H54 (cell line): ENCODE data around the gene TTC21B.
A peak's percentile ranks its signal among the peaks of the same experiment; 100 is the strongest.

Source experiments
- DNase-seq: peaks from one replicate; pipeline ENCODE4 v3.0.0; 2011; ENCODE audit warnings: low spot score, mixed read lengths; ENCODE audit not compliant: insufficient read length
- FAIRE-seq: peaks from 3 replicates; lab custom pipeline; 2011; peaks lifted over from hg19 to GRCh38; lab: Jason Lieb, UNC
- POLR2A ChIP-seq: IDR thresholded peaks from 2 replicates; pipeline ENCODE4 v1.6.1; 2011; ENCODE audit warnings: low read depth, mild to moderate bottlenecking, low read length

TTC21B gene

DNA sequence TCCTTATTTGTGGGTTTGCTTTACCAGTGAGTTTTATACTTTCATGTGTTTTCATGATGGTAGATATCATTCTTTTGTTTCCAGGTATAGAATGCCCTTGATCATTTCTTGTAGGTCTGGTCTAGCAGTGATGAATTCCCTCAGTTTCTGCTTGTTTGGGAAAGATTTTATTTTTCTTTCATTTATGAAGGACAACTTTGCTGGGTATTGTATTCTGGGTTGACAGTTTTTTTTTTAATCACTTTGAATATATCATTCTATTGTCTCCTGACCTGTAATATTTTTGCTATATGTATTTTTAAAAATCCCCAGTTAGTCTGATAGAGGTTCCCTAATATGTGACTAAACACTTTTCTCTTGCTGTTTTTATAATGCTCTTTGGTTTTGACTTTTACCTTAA is 101.2 kb downstream of the TTC21B start:
- no peak for DNase-seq
- TF ChIP-seq POLR2A: no peak
- FAIRE-seq: no peak

DNA sequence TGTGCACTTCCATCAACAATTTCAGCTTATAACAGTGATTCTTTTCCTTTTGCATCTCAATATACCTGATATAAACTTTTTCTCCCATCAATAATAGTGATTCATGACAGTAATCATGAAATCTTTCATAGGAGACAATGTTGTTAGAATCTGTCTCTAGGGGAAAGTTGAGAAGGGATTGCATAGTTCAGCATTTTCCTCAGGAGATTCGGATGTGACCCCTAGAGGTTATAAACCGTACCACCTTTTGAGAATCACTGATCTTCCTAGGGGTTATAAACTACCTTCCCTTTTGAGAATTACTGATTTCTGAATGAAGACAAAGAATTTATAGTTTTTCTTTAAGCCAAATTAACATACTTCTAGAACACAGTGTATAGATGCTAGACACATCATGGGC is 106.6 kb downstream of the TTC21B start:
- no peak for TF ChIP-seq POLR2A
- no peak for DNase-seq
- peak; percentile 23 for FAIRE-seq

DNA sequence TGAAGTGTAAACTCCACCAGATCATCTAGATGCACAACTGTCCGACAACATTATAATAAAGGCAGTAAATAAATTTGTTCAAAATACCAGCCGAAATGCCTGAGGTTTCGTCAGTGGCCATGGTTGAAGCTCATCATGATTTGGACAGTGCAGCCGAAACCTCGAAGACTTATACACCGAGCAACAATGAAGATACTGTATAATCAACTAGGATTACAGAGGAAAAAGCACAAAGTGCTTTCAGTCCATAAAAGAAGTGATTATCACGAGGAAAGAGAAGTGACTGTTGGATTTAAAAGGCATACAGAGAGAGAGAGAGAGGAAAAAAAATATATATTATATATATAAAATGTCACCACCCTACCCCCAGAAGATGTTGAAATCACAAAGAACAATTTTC is 107.5 kb downstream of the TTC21B start:
- FAIRE-seq (no peak), DNase-seq (no peak)
- no peak for TF ChIP-seq POLR2A

DNA sequence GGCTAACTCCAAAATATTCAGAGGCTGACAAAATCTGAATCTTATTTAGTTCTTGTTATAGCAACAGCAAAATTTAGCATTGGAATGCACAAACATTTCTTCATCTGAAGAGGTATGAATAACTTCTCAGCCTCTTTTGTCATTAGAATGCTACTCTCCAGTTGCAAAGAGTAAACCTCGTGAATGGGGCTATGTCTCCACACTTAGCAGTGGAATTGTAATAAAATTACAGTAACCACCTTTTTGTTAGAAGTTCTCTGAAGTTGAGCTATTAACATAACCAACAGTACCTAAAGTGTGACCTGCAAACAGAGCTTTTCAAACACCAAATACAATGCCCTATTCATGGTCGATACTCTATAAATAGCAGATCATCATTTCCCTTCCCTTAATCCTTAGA is 109.4 kb downstream of the TTC21B start:
- FAIRE-seq (no peak), DNase-seq (no peak)
- no peak for TF ChIP-seq POLR2A

DNA sequence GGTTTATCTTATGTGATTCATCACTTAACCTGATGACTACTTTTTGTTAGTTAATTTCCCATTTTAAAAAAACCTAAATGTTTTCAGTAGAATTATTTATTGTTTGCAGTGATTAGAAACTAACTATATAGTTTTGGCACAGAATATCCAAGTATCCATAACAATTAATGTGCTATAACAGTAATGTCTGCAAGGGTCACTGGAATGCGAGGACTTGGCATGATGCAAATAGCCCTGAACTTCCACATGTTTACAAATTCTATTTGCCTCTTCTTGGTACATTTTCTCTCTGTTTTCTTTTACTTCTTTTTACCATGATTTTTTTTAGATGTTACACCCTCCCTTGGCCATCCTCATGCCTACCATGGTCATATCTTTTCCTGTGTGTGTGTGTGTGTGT is 110.2 kb downstream of the TTC21B start:
- FAIRE-seq: no peak
- DNase-seq: no peak
- TF ChIP-seq POLR2A: no peak

DNA sequence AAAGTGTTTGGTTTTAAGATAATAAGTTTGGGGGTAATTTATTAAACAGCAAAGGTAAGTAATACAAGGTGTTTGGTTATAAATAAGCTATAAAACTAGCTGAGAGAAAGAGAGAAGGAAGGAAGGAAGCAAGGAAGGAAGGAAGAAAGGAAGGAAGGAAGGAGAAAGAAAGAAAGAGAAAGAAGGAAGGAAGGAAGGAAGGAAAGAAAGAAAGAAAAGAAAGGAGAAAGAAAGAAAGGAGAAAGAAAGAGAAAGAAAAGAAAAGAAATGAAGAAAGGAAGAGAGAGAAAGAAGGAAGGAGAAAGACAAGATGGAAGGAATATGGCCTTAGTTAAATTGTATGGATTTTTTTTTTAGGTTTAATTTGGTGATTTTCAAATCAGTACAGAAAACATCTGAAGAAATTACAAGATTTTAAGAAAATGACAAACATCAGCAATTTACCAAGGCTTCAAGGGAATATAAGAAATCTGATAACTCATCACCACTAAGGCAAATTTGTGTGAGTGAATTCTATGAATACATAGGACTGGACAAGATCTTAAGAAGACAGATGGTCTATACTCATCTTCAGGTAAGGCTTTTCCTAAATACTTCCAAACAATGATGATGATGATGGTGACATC is 113.1 kb downstream of the TTC21B start:
- FAIRE-seq: no peak
- DNase-seq: no peak
- TF ChIP-seq POLR2A: no peak

DNA sequence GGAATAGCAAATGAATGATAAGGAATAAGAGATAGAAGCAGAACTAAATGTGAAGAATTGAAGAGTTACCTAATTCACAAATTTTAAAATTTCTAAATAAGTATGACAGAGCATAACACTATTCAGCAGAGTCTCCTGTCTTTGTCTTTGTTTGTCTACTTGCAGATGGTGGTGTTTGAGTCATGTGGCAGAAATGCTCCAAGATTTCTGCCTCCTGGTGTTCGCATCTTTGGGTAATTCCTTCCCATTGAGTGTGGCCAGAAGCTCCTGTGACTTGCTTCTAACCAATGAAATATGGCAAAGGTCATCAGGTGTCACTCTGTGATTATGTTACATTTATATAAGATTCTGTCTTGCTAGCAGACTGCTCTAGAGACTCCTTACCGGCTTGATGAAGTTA is 114.0 kb downstream of the TTC21B start:
- no peak for TF ChIP-seq POLR2A

DNA sequence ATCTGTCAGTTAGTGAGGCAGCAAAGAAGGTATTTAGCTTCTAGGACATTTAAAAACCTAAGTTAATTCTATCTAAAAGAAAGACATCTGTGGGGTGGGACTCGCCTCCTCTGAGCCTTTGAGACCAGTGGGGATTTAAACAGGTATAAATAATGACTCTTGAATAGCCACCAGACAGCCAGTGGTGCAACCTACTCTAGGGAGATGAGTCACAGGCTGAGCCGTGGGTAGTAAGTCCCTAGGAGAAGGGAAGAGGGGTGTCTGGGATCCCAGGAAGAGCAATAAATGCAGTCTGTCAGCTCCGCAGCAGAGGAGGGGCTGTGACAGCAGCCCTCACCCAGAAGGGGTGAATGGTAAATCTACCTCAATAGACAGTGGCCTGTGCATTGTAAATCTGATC is 116.5 kb downstream of the TTC21B start:
- no peak for TF ChIP-seq POLR2A
- DNase-seq (peak; percentile 9), FAIRE-seq (peak; percentile 60)

More for the DNA sequence above, 114.0 kb downstream of the TTC21B start:
- DNase-seq: no peak
- no peak for FAIRE-seq

DNA sequence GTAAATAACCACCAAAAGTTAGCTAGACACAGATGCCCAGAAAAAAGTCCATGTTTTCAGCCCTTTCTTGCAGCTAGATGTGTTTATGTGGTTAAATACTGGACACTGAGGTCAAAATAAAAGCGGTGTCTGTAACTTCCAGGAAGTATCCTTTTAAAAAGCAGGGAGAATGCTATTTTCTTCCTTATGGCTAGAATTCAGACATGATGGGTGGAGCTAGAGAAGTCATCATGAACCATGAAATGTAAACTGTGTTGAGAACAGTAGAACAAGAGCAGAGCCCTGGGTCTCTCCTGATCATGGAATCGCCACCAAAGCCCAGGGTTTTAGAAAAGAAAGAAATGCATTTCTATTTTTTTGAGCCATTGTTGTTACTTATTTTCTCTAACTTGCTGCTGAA is 118.2 kb downstream of the TTC21B start:
- FAIRE-seq: no peak
- no peak for DNase-seq
- TF ChIP-seq POLR2A: no peak

DNA sequence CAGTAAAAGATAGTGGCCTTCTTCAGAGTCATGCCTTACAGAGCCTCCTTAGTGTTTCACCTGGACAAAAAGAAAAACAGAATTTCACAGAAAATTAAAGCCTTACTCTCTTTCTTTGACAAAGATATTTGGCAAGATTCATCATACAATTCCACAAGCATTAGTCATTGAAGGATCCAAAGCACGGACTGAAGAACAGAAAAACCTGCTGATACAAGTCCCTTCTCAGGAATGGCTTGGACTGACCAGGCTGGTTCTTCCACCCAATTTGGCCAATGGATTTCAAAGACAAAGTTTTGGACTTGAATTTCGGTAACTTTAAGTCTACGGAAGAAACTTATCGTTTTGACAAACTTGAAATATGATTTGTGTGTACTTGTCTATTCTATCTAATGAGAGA is 120.4 kb downstream of the TTC21B start:
- TF ChIP-seq POLR2A: no peak
- DNase-seq (peak; percentile 7), FAIRE-seq (peak; percentile 94)

DNA sequence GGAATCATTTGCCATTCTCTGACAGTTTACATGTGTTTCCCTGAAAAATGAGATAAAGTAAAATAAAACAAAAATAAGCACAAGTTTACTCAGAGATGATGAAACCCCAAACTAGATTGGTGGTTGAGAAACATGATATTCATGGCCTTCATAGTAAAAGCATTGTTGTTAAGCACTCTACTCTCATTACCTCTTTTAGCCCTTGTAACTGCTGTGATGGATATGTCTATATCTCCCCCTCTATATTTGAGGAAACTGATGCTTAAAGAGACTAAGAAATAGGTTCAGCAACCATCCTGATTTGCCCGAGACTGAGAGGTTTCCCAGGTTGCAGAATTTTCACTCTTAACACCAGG is 125.7 kb downstream of the TTC21B start:
- FAIRE-seq (no peak), DNase-seq (no peak)
- no peak for TF ChIP-seq POLR2A

DNA sequence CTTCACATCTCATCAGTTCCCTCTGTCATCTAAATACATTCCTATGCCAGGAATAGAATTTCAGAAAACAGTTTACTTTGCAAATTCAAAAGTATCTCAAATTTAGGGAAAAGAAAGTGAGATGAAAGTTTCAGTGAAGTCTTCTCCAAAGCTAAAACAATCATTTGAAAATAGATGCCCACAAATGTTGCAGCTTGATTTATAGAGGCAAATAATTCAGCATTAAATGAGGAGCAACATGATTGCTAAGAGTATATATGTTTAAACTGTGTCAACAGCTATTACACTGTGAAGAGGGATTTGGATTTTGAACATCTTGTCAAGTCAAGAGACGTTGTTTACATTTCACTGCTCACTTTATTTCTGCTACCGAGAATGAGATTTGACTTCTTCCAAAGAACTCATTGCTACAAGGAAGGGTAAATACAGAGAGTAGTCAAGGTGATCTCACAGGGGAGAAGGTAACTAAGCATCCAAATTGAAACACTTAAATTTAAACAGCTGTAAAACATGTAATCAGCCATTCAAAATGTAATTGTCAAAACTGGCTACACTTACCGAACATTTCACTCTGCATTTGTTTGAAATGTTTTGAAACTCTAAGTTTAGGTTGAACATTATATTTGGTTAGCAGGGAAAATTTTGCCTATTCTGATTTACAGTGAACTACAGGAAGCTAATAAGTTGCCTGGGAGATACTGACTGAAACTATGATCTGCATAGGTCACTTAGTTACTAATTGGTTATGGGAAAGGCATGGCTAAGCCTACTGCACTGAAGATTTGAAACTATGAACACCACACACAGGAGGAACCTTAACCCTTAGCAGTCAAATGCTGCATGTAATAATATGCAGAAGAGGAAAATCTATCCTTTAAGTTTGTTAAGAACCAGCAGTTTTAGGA is 126.3 kb downstream of the TTC21B start:
- no peak for TF ChIP-seq POLR2A
- FAIRE-seq (no peak), DNase-seq (no peak)

DNA sequence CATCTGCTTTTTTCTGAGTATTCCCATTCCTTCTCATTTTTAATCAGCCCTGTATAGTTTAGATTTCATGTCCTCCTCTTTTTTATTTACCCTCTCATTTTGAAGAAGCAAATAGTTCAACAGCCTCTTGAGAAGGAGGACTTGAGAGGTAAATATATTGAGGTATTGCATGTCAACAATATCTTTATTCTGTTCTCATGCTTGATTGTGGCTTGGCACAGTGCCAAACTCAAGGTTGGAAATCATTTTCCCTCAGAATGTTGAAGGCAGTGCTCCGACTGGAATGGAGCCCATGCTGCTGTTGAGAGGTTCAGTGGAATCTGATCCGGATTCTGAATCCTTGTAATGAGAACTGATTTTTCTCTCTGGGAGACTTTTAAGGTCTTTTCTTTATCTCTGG is 128.5 kb downstream of the TTC21B start:
- no peak for TF ChIP-seq POLR2A
- DNase-seq (no peak), FAIRE-seq (no peak)
